ENCODE measurements around the gene PHF20.
"Not testable (repeated sequence)": the region's sequence is repeated elsewhere in the genome, so short reads cannot be mapped to it uniquely, and the experiment has no call there.

PHF20 gene

DNA sequence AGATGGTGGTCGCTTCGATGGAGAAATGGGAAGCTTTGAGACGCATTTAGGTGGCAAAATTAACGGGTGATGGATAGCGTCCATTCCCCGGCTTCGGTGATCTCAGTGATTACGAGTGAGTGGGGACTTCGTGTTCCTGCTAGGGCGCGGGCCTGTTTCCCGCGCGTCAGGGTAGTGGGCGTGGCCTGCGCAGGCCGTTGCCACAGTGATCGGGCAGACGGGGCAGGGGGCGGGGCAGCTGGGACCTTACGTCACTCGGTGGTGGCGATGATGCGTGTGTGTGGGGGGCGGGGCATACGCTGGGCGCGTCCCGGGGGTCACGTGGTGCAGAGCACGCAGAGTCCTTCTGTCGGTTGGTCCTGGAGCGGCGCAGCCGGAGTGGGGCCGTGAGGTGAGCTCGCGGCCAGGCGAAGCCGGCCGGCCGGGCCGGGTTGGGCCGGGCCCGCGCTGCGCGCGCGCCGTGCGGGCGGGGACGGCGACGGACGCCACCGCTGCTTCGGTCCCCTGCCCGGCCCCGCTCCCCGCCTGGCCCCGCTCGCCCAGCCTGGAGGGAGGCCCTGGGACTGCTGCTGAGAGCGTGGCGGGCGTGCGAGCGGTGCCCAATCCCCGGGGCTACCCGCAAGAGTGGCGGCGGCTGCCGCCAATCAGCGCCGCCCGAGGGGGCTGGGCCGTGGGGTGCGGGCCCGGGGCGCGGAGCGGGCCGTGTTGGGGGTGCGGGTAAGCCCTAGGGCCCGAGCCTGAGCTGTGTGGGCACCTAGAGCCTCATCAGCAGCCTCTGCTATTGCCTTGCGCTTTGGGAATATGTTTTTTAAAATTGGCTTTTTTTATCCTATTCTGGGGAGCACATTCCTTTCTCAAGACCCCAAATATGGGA, at the start of gene PHF20:
TSS of gene PHF20 (plus strand) at position 327 of the 874 bp plus-strand sequence. CDS start 29,508 bp downstream, outside the sequence.
- DNase-seq (ENCODE audit: low spot score), result peak; percentile 97

DNA sequence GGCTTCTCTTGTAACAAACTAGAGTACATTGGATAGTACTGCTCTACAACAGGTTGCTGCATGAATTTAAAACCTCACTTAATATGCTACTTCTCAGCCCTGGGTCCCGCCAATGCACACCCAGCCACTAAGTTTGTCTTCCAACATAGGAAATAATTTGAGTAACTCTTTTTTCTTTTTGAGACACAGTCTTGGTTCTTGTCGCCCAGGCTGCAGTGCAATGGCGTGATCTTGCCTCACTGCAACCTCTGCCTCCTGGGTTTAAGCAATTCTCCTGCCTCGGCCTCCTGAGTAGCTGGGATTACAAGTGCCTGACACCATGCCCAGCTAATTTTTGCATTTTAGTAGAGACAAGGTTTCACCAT, 48.6 kb upstream of the PHF20 start:
- DNase-seq (ENCODE audit: low spot score), result not testable (repeated sequence)

GRCh38 chr20:35723652-35724320, 48.0 kb upstream of the PHF20 start:
- not testable (repeated sequence) for DNase-seq (ENCODE audit: low spot score)

DNA sequence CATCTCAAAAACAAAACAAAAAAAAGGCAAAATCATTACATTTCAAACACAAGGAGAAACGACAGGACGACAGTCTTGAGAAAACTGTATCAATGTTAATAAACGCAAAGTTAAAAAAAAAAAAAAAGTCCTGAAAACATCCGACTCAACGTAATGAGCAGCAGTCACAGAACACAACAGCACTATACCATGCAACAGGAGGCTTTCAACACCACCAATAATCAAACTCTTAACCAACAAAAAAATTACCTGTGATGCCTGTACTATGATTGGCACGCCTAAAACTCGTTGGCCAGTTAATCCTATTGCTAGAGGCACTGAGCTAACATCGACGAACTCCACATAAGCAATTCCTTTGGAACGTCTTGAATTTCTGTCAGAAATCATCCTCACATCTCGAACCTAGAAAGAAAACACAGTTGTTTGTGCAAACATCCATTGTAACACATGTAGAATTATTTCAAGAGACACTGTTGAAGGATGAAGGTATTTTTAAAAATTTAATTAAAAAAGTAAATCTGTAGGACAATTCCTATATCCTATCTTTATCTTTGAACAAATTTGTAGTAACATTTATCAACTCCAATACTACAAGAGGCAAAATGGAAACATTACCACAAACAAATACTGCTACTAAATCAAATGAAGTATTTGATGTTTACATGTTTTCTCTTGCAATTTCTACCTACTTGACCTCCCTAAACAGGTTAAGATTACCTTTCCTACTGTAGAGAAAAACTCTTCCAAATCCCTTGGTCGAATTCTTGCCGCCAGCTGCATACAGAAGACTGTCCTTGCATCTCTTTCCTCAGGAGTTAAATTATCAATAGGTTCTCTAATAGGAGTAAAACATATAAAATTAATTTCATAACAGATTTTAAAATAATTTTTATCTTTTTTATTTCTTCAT, 47.2 kb upstream of the PHF20 start:
- DNase-seq (ENCODE audit: low spot score), result no peak

DNA sequence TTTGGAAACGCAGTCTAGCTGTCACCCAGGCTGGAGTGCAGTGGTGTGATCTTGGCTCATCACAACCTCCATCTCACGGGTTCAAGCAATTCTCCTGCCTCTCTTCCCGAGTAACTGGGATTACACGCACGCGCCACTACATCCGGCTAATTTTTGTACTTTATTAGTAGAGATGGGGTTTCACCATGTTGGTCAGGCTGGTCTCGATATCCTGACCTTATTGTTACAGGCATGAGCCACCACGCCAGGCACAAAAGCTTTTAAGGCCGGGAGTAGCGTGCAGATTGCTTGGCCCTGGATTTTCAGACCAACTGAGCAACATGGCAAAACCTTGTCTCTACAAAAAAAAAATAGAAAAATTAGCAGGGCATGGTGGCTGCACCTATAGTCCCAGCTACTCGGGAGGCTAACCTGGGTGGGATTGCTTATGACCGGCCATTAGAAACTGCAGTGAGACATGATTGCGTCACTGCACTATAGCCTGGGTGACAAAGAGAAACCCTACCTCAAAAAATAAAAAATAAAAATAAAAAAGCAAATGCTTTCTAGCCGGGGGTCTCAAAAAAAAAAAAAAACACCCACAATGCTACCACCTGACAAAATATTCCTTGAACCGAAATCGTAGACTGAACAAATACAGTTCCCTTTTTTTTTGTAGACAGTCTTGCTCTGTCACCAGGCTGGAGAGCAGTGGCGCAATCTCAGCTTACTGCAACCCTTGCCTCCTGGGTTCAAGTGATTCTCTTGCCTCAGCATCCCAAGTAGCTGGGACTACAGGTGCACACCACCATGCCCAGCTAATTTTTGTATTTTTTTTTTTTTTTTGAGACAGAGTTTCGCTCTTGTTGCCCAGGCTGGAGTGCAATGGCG, 44.7 kb upstream of the PHF20 start:
- DNase-seq (ENCODE audit: low spot score), result no peak

DNA sequence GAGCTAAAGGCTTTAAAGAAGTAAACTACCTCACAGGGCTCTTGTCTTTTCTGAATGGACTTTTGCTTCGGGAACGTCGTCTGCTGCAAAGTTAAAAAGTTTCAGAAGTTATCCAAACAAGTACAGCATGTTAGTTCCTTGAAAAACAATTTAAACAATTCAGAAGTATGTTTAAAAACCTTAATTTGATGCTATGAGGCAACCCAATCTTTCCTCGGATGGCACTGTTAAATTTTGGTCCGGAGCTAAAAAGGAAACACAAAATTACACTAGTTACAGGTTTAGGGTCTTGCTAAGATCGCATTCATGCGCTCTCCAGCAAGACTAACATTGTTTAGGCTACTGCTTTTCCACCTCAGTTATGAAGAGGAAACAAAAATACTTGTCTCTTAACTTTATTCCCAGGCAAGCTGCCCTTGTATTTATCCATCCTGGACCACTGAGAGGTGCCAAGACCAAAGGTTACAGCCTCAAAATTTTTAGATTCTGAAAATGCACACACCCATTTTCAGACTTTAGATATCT, 42.5 kb upstream of the PHF20 start:
- no peak for DNase-seq (ENCODE audit: low spot score)

DNA sequence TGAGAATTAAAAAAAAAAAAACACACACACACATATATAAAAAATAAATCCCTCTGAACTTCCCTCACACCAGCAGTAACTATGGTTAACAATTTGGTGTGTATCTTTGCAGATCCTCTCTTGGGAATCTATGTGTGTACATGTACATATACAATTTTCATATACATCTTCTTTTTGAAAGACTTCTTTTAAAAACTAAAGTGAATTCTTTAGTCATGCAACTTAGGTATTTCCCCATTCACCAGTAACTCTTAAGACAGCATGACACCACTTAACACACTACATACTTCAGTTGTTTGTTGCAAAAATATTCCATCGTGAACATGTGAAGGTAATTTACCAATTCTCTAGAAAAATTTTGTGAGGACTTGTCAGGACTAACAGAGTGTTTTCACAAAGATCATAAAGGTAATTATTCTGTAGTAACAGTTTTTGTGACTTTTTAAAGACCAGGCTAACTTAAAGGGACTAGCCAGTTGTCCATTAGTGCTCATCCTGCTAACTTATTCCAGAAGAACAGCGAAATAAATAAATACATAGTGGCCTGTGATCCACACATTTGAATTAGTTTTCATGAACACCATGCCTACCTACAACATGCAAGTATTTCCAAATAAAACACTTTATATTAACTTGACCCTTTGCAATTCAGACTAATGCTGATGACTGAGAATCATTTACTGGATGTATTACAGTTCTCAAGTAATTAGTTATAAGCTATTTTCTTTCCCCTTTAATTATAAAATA, 41.8 kb upstream of the PHF20 start:
- no peak for DNase-seq (ENCODE audit: low spot score)

DNA sequence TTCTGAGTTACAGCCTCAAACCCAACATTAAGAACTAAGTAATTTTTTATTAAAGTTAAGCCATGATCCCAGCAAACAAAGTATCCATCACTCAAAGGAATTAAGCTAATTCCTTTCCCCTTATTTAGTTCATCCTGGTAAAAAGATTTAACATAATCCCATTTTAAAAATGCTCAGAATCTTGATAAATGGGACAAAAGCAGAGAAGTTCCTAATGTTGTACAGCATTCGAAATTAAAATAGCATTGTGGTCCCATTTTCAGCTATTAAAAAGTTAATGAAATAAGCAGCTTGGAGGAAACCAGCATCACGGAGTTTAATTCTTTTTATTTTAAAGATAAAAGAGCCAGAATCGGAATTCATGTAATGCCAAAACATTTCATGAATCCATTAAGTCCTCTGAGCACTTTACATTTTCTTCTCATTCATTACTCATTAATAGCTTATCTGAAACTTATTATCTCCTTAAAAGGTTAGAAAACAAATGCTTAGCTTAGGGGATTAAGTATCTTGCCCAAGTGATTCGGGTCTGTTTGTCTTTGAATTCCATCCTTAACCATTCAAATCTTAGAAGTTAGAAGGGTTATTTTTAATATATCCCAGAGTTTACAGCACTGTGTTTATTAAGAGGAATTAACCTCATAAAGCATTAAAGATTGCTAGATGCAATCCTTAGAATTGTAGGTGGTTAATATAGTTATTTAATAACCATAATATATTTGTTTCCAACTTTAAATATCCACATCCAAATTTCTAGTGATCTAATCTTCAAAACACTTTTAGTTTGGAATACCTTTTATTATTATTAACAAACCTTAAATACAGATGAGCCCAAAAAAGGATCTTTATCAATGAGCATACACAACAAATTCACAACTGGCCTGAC, 41.0 kb upstream of the PHF20 start:
- no peak for DNase-seq (ENCODE audit: low spot score)

- no peak for DNase-seq (ENCODE audit: low spot score)
These were observed 40.4 kb upstream of the PHF20 start for GRCh38 chr20:35731469-35731788.

DNA sequence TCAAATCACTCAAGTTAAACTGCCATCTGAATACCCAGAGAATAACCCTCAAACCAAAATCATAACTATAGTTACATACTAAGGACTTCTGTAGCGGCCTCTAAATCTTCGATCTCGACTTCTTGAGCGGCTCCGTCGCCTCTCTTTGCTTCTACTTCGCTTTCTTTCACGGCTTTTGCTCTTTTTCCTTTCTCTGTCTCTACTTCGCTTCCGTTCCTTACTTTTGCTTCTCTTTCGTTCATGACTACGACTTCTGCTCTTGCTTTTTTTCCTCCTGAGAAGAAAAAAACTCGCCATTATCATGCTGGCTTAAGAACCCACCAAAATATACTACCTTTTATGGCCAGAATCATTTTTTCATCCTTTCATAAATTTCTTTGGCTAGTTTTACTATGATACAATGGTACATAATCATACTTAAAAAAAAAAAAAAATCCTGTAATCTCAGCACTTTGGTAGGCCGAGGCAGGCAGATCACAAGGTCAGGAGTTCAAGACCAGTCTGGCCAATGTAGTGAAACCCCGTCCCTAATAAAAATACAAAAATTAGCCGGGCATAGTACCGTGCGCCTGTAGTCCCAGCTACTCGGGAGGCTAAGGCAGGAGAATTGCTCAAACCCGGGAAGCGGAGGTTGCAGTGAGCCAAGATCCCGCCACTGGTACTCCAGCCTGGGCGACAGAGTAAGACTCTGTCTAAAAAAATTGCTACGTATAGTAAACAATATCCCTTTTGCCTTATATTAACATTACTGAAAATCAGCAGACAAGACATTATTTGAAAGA, 39.8 kb upstream of the PHF20 start:
- DNase-seq (ENCODE audit: low spot score), result no peak

- DNase-seq (ENCODE audit: low spot score), result no peak
These were observed 39.2 kb upstream of the PHF20 start for GRCh38 chr20:35732644-35732982.

GRCh38 chr20:35734374-35734773, 37.4 kb upstream of the PHF20 start:
- DNase-seq (ENCODE audit: low spot score), result no peak

DNA sequence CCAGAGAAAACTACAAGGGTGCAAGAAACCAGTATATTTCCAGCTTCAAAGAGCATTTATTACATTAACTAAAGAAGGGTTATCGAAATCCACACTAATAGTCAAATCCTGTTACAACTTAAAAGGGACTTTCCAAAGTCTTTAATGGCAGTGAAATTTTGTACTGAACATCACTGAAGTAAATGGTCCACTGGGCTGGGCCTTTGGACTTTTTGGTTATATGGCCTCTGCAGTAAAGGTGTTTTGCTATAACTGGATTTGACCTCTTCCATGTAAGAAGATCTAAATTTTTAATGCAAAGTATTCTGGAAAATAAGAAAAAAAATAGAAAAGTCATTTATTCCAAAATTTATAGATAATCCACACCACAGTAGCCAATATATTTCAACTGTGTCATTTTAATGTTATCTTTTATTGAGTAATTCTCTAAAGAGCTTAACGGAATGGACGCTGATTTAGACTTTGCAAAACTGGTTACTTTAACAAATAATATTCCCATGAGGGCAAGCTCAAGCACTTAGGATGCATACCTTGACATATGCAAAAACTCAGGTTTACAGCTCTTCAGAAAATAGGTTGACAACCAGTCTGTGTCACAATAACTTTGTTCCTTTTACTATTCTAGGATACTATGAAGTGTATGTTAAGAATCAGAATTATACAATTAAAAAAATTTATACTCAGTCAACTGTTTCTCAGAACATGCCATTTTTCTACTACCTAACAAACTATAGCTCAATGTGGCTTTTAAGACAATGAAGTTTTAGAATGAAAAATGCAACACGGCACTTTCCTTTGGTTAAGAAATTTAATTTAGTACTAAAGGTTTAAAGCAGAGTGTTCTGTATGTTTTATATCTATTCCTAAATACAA, 36.8 kb upstream of the PHF20 start:
- no peak for DNase-seq (ENCODE audit: low spot score)

- DNase-seq (ENCODE audit: low spot score), result no peak
These were observed 35.9 kb upstream of the PHF20 start for GRCh38 chr20:35735826-35736470.

GRCh38 chr20:35737865-35738333, 33.9 kb upstream of the PHF20 start:
- DNase-seq (ENCODE audit: low spot score), result no peak

GRCh38 chr20:35738410-35739179, 33.2 kb upstream of the PHF20 start:
- no peak for DNase-seq (ENCODE audit: low spot score)

Measured in AG08396 (cell line).